Urinary bladder (tissue), 4 donors: ENCODE data around the gene SEC23B. TPM values are rescaled to one million over a fixed set of nuclear protein-coding genes. Genes with fewer than 3 reads are reported as not detected.
"Not testable (repeated sequence)": the region's sequence is repeated elsewhere in the genome, so short reads cannot be mapped to it uniquely, and the experiment has no call there.

ENCODE experiments used
- DNase-seq: peaks from one replicate; pipeline ENCODE4 v3.0.0-alpha.2; 2015; ENCODE audit errors: extremely low spot score
- H3K27ac ChIP-seq: one replicate; pipeline ENCODE4 v1.5.1; 2013; ENCODE audit warnings: low read depth, mild to moderate bottlenecking, moderate library complexity
- H3K36me3 ChIP-seq: one replicate; pipeline ENCODE4 v1.6.1; 2013; ENCODE audit warnings: mild to moderate bottlenecking, moderate library complexity; ENCODE audit not compliant: insufficient read depth
- H3K4me1 ChIP-seq: one replicate; pipeline ENCODE4 v1.6.1; 2013; ENCODE audit warnings: mild to moderate bottlenecking, moderate library complexity; ENCODE audit not compliant: insufficient read depth
- H3K4me3 ChIP-seq: one replicate; pipeline ENCODE4 v1.5.1; 2013; ENCODE audit warnings: low read depth, low read length
- WGBS: extraction: QIAGEN DNeasy Blood & Tissue Kit; methylation state at CpG from one replicate; pipeline ENCODE4 v1.1.7; 2013; 5-methylcytosine and 5-hydroxymethylcytosine counted together
- polyA plus RNA-seq: library from polyadenylated mRNA; stranded (reverse); fragments of 200-250 nt; gene quantifications from one replicate; pipeline ENCODE4 v1.2.3, GENCODE V29; 2013
- total RNA-seq: library from RNA; depleted of rRNA; stranded (reverse); fragments of >200 nt; gene quantifications from one replicate; pipeline ENCODE4 v1.2.3, GENCODE V29; 2014
- donor health status: healthy with polysubstance abuse.
- donor health status: healthy.

The SEC23B gene
- total and polyA plus RNA-seq, 2 donors: 15.1 to 31.9 TPM

GRCh38 chr20:18504479-18505060, 3.2 kb upstream of the SEC23B start:
- Histone ChIP-seq H3K27ac (no peak overlapping the region), H3K36me3 (no peaks in the 10 kb centered on the region), H3K4me3 (no peak overlapping the region), H3K4me1 (no peaks in the 10 kb centered on the region)
- WGBS: 70% methylated on average over 31 of the region's 31 CpGs
- DNase-seq: no peak

DNA sequence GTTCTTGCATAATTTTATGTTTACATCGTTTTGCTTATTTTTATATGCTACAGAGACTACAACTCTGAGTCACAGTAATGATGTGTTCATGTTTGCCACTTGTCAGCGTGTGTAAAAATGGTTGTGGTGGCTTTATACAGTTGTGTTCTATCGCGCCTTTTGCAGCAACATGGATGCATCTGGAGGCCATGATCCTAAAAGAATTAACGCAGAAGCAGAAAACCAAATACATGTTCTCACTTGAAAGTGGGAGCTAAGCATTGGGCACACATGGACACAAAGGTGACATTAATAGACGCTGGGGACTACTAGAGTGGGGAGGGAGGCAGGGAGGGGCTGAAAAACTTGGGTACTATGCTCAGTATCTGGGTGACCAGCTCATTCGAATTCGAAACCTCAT, 996 bp upstream of the SEC23B start:
- H3K27ac ChIP-seq: peak overlapping the region; percentile 98
- 52% methylated on average over 8 of the region's 8 CpGs for WGBS

DNA sequence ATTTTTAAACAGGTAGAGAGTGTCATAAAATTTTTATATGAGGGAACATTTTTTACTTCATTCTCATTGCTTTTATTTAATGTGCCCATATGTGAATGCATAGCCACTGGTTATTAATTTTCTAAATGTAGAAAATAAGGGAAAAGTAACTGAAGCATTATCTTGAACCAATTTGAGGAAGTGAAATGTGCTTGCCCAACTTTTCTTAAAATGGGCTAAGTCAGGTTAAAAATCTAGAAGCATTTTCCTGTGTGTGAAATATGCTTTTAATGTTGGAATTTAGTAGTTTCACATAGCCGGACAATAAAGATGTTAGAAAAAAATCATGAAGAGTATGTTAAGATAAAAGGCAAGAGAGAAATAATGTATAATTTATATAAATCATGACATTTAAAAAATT, 3.8 kb downstream of the SEC23B start:
- Histone ChIP-seq H3K36me3 (peaks cover 2% of the 10 kb centered on the region), H3K4me3 (no peak overlapping the region), H3K4me1 (no peaks in the 10 kb centered on the region), H3K27ac (no peak overlapping the region)
- WGBS: 90% methylated on average over 1 of the region's 1 CpG
- DNase-seq: no peak

More for the DNA sequence above, 996 bp upstream of the SEC23B start:
- no peaks in the 10 kb centered on the region for H3K36me3 ChIP-seq
- H3K4me1 ChIP-seq: no peaks in the 10 kb centered on the region
- DNase-seq: peak; percentile 5
- peak overlapping the region; percentile 72 for H3K4me3 ChIP-seq

GRCh38 chr20:18513208-18513607, 5.5 kb downstream of the SEC23B start:
- Histone ChIP-seq H3K4me3 (no peak overlapping the region), H3K36me3 (peaks cover 2% of the 10 kb centered on the region), H3K4me1 (no peaks in the 10 kb centered on the region), H3K27ac (no peak overlapping the region)
- 94% methylated on average over 7 of the region's 7 CpGs for WGBS
- no peak for DNase-seq

GRCh38 chr20:18514127-18514526, 6.4 kb downstream of the SEC23B start:
- WGBS: 89% methylated on average over 5 of the region's 5 CpGs
- DNase-seq: no peak

GRCh38 chr20:18515973-18516372, 8.2 kb downstream of the SEC23B start:
- Histone ChIP-seq H3K36me3 (peaks cover 2% of the 10 kb centered on the region), H3K27ac (no peak overlapping the region), H3K4me1 (no peaks in the 10 kb centered on the region), H3K4me3 (no peak overlapping the region)
- DNase-seq: no peak

More at GRCh38 chr20:18514127-18514526, 6.4 kb downstream of the SEC23B start:
- H3K27ac ChIP-seq: no peak overlapping the region
- no peaks in the 10 kb centered on the region for H3K4me1 ChIP-seq
- peaks cover 2% of the 10 kb centered on the region for H3K36me3 ChIP-seq
- H3K4me3 ChIP-seq: no peak overlapping the region

GRCh38 chr20:18522066-18522465, 14.3 kb downstream of the SEC23B start:
- DNase-seq, H3K4me1 ChIP-seq, H3K4me3 ChIP-seq, H3K36me3 ChIP-seq, H3K27ac ChIP-seq: not testable (repeated sequence)
- 94% methylated on average over 9 of the region's 9 CpGs for WGBS

- Histone ChIP-seq H3K4me1 (no peaks in the 10 kb centered on the region), H3K4me3 (no peak overlapping the region), H3K36me3 (peaks cover 4% of the 10 kb centered on the region), H3K27ac (no peak overlapping the region)
- 89% methylated on average over 2 of the region's 2 CpGs for WGBS
- no peak for DNase-seq
These were observed 15.3 kb downstream of the SEC23B start for GRCh38 chr20:18523066-18523465.

- no peaks in the 10 kb centered on the region for H3K4me1 ChIP-seq
- H3K27ac ChIP-seq: no peak overlapping the region
- 95% methylated on average over 1 of the region's 1 CpG for WGBS
- no peak for DNase-seq
- H3K36me3 ChIP-seq: peaks cover 5% of the 10 kb centered on the region
- H3K4me3 ChIP-seq: no peak overlapping the region
These were observed 16.9 kb downstream of the SEC23B start for GRCh38 chr20:18524646-18525045.

- not testable (repeated sequence) for H3K36me3 ChIP-seq
These were observed 19.0 kb downstream of the SEC23B start for GRCh38 chr20:18526761-18527160.

DNA sequence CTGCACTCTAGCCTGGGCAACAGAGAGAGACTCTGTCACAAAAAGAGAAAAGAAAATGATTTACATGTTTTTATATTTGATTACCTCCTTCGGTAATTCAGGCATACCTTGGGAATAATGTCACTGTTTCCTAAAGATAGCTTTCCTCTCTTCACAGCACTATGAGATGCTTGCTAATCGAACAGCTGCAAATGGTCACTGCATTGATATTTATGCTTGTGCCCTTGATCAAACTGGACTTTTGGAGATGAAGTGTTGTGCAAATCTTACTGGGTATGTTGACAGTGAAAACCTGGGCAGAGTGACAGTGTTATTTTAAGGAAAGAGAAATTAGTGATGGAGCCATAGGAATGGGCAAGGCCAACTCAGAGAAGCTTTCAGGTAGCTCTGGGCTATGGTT, 19.6 kb downstream of the SEC23B start:
- H3K4me3 ChIP-seq: no peak overlapping the region
- no peaks in the 10 kb centered on the region for H3K4me1 ChIP-seq
- H3K27ac ChIP-seq: no peak overlapping the region
- H3K36me3 ChIP-seq: peaks cover 5% of the 10 kb centered on the region
- no peak for DNase-seq
- WGBS: 96% methylated on average over 2 of the region's 2 CpGs

More at GRCh38 chr20:18526761-18527160, 19.0 kb downstream of the SEC23B start:
- H3K4me3 ChIP-seq, H3K27ac ChIP-seq, H3K4me1 ChIP-seq, DNase-seq: not testable (repeated sequence)
- WGBS: 84% methylated on average over 14 of the region's 14 CpGs

DNA sequence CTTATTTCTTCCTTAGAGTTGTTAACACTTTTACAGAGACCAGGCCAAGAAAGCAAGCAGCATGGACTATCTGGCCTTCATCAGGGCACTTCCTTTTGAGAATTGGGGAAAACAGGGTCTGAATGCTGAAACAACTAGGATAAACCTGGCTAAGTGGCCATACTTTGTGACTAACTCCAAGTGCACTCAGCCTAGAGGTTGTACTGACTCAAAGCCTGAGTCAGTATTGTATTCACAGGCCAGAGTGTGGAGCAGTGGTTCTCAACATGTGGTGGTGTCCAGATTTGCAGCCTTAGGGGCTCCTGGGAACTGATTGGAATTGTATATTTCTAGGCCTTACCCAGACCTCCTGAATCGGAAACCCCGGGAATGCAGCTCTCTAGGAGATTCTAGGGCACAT, 20.1 kb downstream of the SEC23B start:
- no peak for DNase-seq
- no peak overlapping the region for H3K4me3 ChIP-seq
- H3K4me1 ChIP-seq: no peaks in the 10 kb centered on the region
- H3K27ac ChIP-seq: no peak overlapping the region
- 95% methylated on average over 2 of the region's 2 CpGs for WGBS
- H3K36me3 ChIP-seq: peaks cover 7% of the 10 kb centered on the region

GRCh38 chr20:18529041-18529440, 21.3 kb downstream of the SEC23B start:
- H3K36me3 ChIP-seq: peaks cover 11% of the 10 kb centered on the region

DNA sequence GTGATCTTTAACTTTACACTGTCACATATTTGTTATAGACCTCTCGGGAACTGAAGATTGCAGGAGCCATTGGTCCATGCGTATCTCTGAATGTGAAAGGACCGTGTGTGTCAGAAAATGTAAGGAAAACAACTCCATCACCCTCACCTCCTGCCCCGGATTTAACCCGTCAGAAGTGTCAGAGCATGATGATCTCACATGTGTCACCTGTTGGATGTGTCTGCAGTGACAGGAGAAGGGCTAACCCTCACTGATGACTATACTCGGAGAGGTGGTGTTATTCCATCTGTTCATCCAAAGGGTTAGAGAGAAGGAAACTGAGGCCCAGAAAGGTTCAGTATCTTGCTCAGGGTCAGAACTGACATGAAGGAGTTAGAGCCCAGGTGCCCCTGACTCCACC, 24.9 kb downstream of the SEC23B start:
- H3K4me1 ChIP-seq: no peaks in the 10 kb centered on the region
- DNase-seq: no peak
- H3K27ac ChIP-seq: no peak overlapping the region
- 85% methylated on average over 6 of the region's 6 CpGs for WGBS
- no peak overlapping the region for H3K4me3 ChIP-seq
- H3K36me3 ChIP-seq: peaks cover 11% of the 10 kb centered on the region

More at GRCh38 chr20:18529041-18529440, 21.3 kb downstream of the SEC23B start:
- no peak for DNase-seq
- Histone ChIP-seq H3K4me3 (no peak overlapping the region), H3K4me1 (no peaks in the 10 kb centered on the region), H3K27ac (no peak overlapping the region)

- WGBS: 61% methylated on average over 1 of the region's 1 CpG
- H3K36me3 ChIP-seq: peaks cover 7% of the 10 kb centered on the region
These were observed 25.8 kb downstream of the SEC23B start for GRCh38 chr20:18533491-18533890.

More at GRCh38 chr20:18533491-18533890, 25.8 kb downstream of the SEC23B start:
- Histone ChIP-seq H3K4me1 (no peaks in the 10 kb centered on the region), H3K4me3 (no peak overlapping the region), H3K27ac (no peak overlapping the region)
- DNase-seq: no peak
